Measurements from ENCODE around the gene MEF2D. TPM values are rescaled to one million over a fixed set of nuclear protein-coding genes. Genes with fewer than 3 reads are reported as not detected.
A peak's percentile ranks its signal among the peaks of the same experiment; 100 is the strongest.

MEF2D gene
- 10 to 100 TPM; 61.7 to 73.5 (median 67.1) TPM for total RNA-seq

GRCh38 chr1:156500543-156500792 lies at the start of gene MEF2D:
Gene MEF2D, minus strand, starts transcription at chr1:156500775. Its CDS starts 17,483 bp downstream, at chr1:156483292.
- WGBS, result under 1% methylated on average over 26 of the region's 27 CpGs
- Histone ChIP-seq H3K4me3 (peak within 1 kb of the TSS; percentile 98), H3K27ac (peak within 1 kb of the TSS; percentile 100), H3K4me1 (peaks cover 81% of the 10 kb centered on the region), H3K9me3 (no peaks in the 10 kb centered on the region), H3K36me3 (no peaks in the 10 kb centered on the region), H3K27me3 (no peaks in the 10 kb centered on the region)
- no peak for DNase-seq (ENCODE audit: low spot score in 2 of 2)
- peak; percentile 17 to 64 for TF ChIP-seq POLR2A (IDR thresholded peaks at IDR 0.05)
- no peak for TF ChIP-seq EP300 (IDR thresholded peaks at IDR 0.05)

- no peak overlapping the region for H3K4me3 ChIP-seq
- H3K36me3 ChIP-seq, result no peaks in the 10 kb centered on the region
- no peaks in the 10 kb centered on the region for H3K4me1 ChIP-seq
- no peak overlapping the region for H3K27ac ChIP-seq
- no peaks in the 10 kb centered on the region for H3K27me3 ChIP-seq
- TF ChIP-seq CTCF (IDR thresholded peaks at IDR 0.05) (no peak), POLR2AphosphoS5 (IDR thresholded peaks at IDR 0.05) (no peak), POLR2A (IDR thresholded peaks at IDR 0.05) (no peak), EP300 (IDR thresholded peaks at IDR 0.05) (no peak)
- no peaks in the 10 kb centered on the region for H3K9me3 ChIP-seq
- 97% methylated on average over 2 of the region's 5 CpGs for WGBS
- no peak for DNase-seq (ENCODE audit: low spot score in 2 of 2)
These were observed 49.8 kb upstream of the MEF2D start for GRCh38 chr1:156550346-156550745.

- 92% methylated on average over 1 of the region's 1 CpG for WGBS
- H3K4me3 ChIP-seq, result no peak overlapping the region
- H3K27ac ChIP-seq, result no peak overlapping the region
- TF ChIP-seq EP300 (IDR thresholded peaks at IDR 0.05) (no peak), POLR2A (IDR thresholded peaks at IDR 0.05) (no peak), POLR2AphosphoS5 (IDR thresholded peaks at IDR 0.05) (no peak), CTCF (IDR thresholded peaks at IDR 0.05) (no peak)
- H3K27me3 ChIP-seq, result no peaks in the 10 kb centered on the region
- no peak for DNase-seq (ENCODE audit: low spot score in 2 of 2)
- no peaks in the 10 kb centered on the region for H3K9me3 ChIP-seq
- H3K36me3 ChIP-seq, result no peaks in the 10 kb centered on the region
- H3K4me1 ChIP-seq, result no peaks in the 10 kb centered on the region
These were observed 49.3 kb upstream of the MEF2D start for GRCh38 chr1:156549831-156550230.

GRCh38 chr1:156549390-156549789 lies 48.8 kb upstream of the MEF2D start:
- Histone ChIP-seq H3K36me3 (no peaks in the 10 kb centered on the region), H3K4me3 (no peak overlapping the region), H3K27me3 (no peaks in the 10 kb centered on the region), H3K27ac (no peak overlapping the region), H3K4me1 (no peaks in the 10 kb centered on the region), H3K9me3 (no peaks in the 10 kb centered on the region)
- 72% methylated on average over 2 of the region's 2 CpGs for WGBS
- TF ChIP-seq POLR2AphosphoS5 (IDR thresholded peaks at IDR 0.05), result no peak
- no peak for TF ChIP-seq EP300 (IDR thresholded peaks at IDR 0.05)
- no peak for TF ChIP-seq POLR2A (IDR thresholded peaks at IDR 0.05)
- no peak for TF ChIP-seq CTCF (IDR thresholded peaks at IDR 0.05)
- DNase-seq (ENCODE audit: low spot score in 2 of 2), result no peak

- Histone ChIP-seq H3K9me3 (no peaks in the 10 kb centered on the region), H3K4me1 (no peaks in the 10 kb centered on the region), H3K36me3 (no peaks in the 10 kb centered on the region), H3K4me3 (no peak overlapping the region), H3K27ac (no peak overlapping the region), H3K27me3 (no peaks in the 10 kb centered on the region)
- TF ChIP-seq POLR2AphosphoS5 (IDR thresholded peaks at IDR 0.05) (no peak), POLR2A (IDR thresholded peaks at IDR 0.05) (no peak), CTCF (IDR thresholded peaks at IDR 0.05) (no peak)
- WGBS, result 93% methylated on average over 7 of the region's 9 CpGs
- no peak for DNase-seq (ENCODE audit: low spot score in 2 of 2)
These were observed 47.4 kb upstream of the MEF2D start for GRCh38 chr1:156547982-156548381.

- Histone ChIP-seq H3K4me1 (no peaks in the 10 kb centered on the region), H3K4me3 (no peak overlapping the region), H3K36me3 (no peaks in the 10 kb centered on the region), H3K9me3 (no peaks in the 10 kb centered on the region), H3K27ac (no peak overlapping the region), H3K27me3 (no peaks in the 10 kb centered on the region)
- WGBS, result 98% methylated on average over 4 of the region's 4 CpGs
- DNase-seq (ENCODE audit: low spot score in 2 of 2), result no peak
- no peak for TF ChIP-seq POLR2AphosphoS5 (IDR thresholded peaks at IDR 0.05)
- no peak for TF ChIP-seq POLR2A (IDR thresholded peaks at IDR 0.05)
- no peak for TF ChIP-seq CTCF (IDR thresholded peaks at IDR 0.05)
- TF ChIP-seq EP300 (IDR thresholded peaks at IDR 0.05), result no peak
These were observed 46.9 kb upstream of the MEF2D start for GRCh38 chr1:156547434-156547833.

Measured in suprapubic skin (tissue), 4 donors.